ENCODE results near the gene ATP5PD. TPM values are rescaled to one million over a fixed set of nuclear protein-coding genes. Genes with fewer than 3 reads are reported as not detected.

The ATP5PD gene
- total and polyA plus RNA-seq, 2 of the 13 experiments (the other 11 are each of a cell fraction or from before 2014, with no cell fraction given): 158 to 428 TPM

DNA sequence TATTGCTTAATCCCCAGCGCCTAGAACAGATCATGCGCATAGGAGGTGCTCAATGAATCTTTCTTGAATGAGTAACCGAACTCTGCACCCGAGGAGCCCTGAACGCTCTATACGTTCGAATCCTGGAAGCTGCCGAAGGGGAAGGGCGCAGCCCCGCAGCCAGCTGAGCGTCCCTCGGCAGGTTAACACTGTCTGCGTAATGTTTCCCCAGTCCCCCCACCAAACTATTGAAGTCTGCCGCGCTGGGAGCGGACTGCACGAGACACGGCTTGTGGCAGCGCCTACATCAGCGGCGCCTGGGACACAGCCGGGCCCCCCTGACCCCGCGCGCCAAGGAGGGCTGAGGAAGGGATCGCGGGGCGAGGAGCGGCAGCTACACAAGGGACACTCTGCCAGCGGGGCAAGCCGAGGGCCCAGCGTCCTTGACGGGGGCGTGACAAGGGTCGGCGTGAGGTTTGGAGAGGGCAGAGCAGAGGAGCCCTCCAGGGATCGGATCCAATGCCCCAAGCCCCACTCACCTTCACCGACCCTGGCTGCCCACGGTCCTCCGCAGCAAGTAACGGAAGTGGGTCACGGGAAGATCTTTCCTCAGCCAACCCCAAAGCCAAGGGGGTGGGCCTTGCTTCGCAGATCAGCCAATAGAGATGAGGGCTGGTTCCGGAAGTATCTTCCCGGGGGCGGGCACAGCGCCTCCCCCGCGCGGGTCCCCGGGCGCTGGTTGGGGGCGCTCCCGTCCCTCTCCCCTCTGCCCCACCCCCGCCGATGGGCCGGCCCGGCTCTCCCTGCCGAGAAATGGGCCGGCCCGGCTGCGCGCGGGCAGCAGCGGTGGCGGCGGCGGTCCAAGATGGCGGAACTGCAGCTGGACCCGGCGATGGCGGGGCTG, at the start of gene ATP5PD, which contains the start of gene KCTD2 (continued):
- TF ChIP-seq, protein P1, sequence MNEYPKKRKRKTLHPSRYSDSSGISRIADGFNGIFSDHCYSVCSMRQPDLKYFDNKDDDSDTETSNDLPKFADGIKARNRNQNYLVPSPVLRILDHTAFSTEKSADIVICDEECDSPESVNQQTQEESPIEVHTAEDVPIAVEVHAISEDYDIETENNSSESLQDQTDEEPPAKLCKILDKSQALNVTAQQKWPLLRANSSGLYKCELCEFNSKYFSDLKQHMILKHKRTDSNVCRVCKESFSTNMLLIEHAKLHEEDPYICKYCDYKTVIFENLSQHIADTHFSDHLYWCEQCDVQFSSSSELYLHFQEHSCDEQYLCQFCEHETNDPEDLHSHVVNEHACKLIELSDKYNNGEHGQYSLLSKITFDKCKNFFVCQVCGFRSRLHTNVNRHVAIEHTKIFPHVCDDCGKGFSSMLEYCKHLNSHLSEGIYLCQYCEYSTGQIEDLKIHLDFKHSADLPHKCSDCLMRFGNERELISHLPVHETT (CRISPR knock-in tag; conservative IDR thresholded peaks at IDR 0.05): peak; percentile 51
- TF ChIP-seq, protein P2, sequence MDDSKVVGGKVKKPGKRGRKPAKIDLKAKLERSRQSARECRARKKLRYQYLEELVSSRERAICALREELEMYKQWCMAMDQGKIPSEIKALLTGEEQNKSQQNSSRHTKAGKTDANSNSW (CRISPR knock-in tag; IDR thresholded peaks at IDR 0.05; ENCODE audit: borderline replicate concordance): peak; percentile 87; the same call in 1 of the 2 replicates
- TF ChIP-seq AGO1 (IDR thresholded peaks at IDR 0.05; ENCODE audit: low read depth, low read length, poor library complexity, severe bottlenecking) (peak; percentile 76), ZFY (CRISPR knock-in tag; IDR thresholded peaks at IDR 0.05) (peak; percentile 80), EEA1 (CRISPR knock-in tag; IDR thresholded peaks at IDR 0.05; ENCODE audit: borderline replicate concordance) (peak; percentile 60; the same call in 1 of the 2 replicates), MBD4 (IDR thresholded peaks at IDR 0.05; ENCODE audit: borderline replicate concordance, low read length) (no peak), XRCC5 (optimal IDR thresholded peaks at IDR 0.05; ENCODE audit: low read length) (peak; percentile 52), SIX4 (CRISPR knock-in tag; IDR thresholded peaks at IDR 0.05) (peak; percentile 18; the same call in 1 of the 2 replicates), SRSF1 (optimal IDR thresholded peaks at IDR 0.05; ENCODE audit: low read depth, low read length) (peak; percentile 99), ZNF143 (CRISPR knock-in tag; IDR thresholded peaks at IDR 0.05) (peak; percentile 73)
- TF ChIP-seq, protein P3, sequence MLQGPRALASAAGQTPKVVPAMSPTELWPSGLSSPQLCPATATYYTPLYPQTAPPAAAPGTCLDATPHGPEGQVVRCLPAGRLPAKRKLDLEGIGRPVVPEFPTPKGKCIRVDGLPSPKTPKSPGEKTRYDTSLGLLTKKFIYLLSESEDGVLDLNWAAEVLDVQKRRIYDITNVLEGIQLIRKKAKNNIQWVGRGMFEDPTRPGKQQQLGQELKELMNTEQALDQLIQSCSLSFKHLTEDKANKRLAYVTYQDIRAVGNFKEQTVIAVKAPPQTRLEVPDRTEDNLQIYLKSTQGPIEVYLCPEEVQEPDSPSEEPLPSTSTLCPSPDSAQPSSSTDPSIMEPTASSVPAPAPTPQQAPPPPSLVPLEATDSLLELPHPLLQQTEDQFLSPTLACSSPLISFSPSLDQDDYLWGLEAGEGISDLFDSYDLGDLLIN (CRISPR knock-in tag; IDR thresholded peaks at IDR 0.05; ENCODE audit: borderline replicate concordance): peak; percentile 65; the same call in 1 of the 2 replicates
- TF ChIP-seq, protein P4, sequence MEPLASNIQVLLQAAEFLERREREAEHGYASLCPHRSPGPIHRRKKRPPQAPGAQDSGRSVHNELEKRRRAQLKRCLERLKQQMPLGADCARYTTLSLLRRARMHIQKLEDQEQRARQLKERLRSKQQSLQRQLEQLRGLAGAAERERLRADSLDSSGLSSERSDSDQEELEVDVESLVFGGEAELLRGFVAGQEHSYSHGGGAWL (CRISPR knock-in tag; IDR thresholded peaks at IDR 0.05): peak; percentile 70
- TF ChIP-seq, protein P5, sequence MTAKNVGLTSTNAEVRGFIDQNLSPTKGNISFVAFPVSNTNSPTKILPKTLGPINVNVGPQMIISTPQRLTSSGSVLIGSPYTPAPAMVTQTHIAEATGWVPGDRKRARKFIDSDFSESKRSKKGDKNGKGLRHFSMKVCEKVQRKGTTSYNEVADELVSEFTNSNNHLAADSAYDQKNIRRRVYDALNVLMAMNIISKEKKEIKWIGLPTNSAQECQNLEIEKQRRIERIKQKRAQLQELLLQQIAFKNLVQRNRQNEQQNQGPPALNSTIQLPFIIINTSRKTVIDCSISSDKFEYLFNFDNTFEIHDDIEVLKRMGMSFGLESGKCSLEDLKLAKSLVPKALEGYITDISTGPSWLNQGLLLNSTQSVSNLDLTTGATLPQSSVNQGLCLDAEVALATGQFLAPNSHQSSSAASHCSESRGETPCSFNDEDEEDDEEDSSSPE (CRISPR knock-in tag; IDR thresholded peaks at IDR 0.05): peak; percentile 73
- TF ChIP-seq, protein P6, sequence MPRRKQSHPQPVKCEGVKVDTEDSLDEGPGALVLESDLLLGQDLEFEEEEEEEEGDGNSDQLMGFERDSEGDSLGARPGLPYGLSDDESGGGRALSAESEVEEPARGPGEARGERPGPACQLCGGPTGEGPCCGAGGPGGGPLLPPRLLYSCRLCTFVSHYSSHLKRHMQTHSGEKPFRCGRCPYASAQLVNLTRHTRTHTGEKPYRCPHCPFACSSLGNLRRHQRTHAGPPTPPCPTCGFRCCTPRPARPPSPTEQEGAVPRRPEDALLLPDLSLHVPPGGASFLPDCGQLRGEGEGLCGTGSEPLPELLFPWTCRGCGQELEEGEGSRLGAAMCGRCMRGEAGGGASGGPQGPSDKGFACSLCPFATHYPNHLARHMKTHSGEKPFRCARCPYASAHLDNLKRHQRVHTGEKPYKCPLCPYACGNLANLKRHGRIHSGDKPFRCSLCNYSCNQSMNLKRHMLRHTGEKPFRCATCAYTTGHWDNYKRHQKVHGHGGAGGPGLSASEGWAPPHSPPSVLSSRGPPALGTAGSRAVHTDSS (CRISPR knock-in tag; conservative IDR thresholded peaks at IDR 0.05): no peak
- TF ChIP-seq, protein P7, sequence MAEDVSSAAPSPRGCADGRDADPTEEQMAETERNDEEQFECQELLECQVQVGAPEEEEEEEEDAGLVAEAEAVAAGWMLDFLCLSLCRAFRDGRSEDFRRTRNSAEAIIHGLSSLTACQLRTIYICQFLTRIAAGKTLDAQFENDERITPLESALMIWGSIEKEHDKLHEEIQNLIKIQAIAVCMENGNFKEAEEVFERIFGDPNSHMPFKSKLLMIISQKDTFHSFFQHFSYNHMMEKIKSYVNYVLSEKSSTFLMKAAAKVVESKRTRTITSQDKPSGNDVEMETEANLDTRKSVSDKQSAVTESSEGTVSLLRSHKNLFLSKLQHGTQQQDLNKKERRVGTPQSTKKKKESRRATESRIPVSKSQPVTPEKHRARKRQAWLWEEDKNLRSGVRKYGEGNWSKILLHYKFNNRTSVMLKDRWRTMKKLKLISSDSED (CRISPR knock-in tag; IDR thresholded peaks at IDR 0.05): no peak
- TF ChIP-seq, protein P8, sequence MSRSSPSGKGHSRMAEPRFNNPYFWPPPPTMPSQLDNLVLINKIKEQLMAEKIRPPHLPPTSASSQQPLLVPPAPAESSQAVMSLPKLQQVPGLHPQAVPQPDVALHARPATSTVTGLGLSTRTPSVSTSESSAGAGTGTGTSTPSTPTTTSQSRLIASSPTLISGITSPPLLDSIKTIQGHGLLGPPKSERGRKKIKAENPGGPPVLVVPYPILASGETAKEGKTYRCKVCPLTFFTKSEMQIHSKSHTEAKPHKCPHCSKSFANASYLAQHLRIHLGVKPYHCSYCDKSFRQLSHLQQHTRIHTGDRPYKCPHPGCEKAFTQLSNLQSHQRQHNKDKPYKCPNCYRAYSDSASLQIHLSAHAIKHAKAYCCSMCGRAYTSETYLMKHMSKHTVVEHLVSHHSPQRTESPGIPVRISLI (CRISPR knock-in tag; IDR thresholded peaks at IDR 0.05; ENCODE audit: borderline replicate concordance): peak; percentile 35; the same call in 1 of the 2 replicates
